Panc1 (cell line): Measurements from ENCODE around the gene INPP4B. TPM values are rescaled to one million over a fixed set of nuclear protein-coding genes. Genes with fewer than 3 reads are reported as not detected.

Experiments used
- ATAC-seq: fragments of 200-7000 bp; cut with Tn5 transposase; 2 replicates; pipeline ENCODE4 v1.9.1; 2020; ENCODE audit warnings: mild to moderate bottlenecking, moderate library complexity
- BruUV-seq: library from RNA; stranded (reverse); fragments of 400-500 nt; replicated peaks from 2 replicates; lab custom pipeline; 2021; lab: Mats Ljungman, UMichigan
- CTCF ChIA-PET: fragments of 300-600 bp; sonication (Branson Sonifier 250); formaldehyde crosslinking; loops from one replicate; lab custom pipeline; 2022; ENCODE audit warnings: antibody characterized with exemption; lab: Charles Lee
- POLR2A ChIA-PET: fragments of 300-600 bp; sonication (Branson Sonifier 250); formaldehyde crosslinking; loops from one replicate; lab custom pipeline; 2022; ENCODE audit warnings: antibody characterized with exemption; lab: Charles Lee
- DNase-seq: peaks from one replicate; pipeline ENCODE4 v3.0.0-alpha.2; 2010; ENCODE audit warnings: low read depth, low spot score
- H3K27ac ChIP-seq: 2 replicates; pipeline ENCODE4 v1.5.1; 2011; ENCODE audit warnings: mild to moderate bottlenecking, low read length, inconsistent platforms
- H3K27me3 ChIP-seq: fragments of 200-500 bp; sonication (Bioruptor generic); 2 replicates; pipeline ENCODE4 v1.6.0; 2014; ENCODE audit warnings: low read length, inconsistent platforms; ENCODE audit not compliant: control insufficient read depth, insufficient read depth
- H3K36me3 ChIP-seq: fragments of 200-500 bp; sonication (Bioruptor generic); 2 replicates; pipeline ENCODE4 v1.5.1; 2014; ENCODE audit warnings: inconsistent platforms, mild to moderate bottlenecking, low read length, moderate library complexity; ENCODE audit not compliant: control insufficient read depth, insufficient read depth
- H3K4me1 ChIP-seq: 2 replicates; pipeline ENCODE4 v1.5.1; 2011; ENCODE audit warnings: inconsistent platforms, mild to moderate bottlenecking, low read length, moderate library complexity; ENCODE audit not compliant: control insufficient read depth, insufficient read depth
- H3K4me3 ChIP-seq, 2 experiments: 2 replicates each; pipeline ENCODE4 v1.5.1; 2011 to 2012; ENCODE audit warnings: low read depth in 2 of 2, low read length in 2 of 2, mild to moderate bottlenecking in 2 of 2, inconsistent platforms in 1 of 2, moderate library complexity in 1 of 2
- H3K9me3 ChIP-seq: fragments of 200-500 bp; sonication (Bioruptor generic); 2 replicates; pipeline ENCODE4 v1.5.1; 2014; ENCODE audit warnings: low read depth, mild to moderate bottlenecking, inconsistent platforms, low read length, moderate library complexity; ENCODE audit not compliant: control insufficient read depth, insufficient read depth
- CTCF ChIP-seq: fragments of 450-650 bp; IDR thresholded peaks from 2 replicates; pipeline ENCODE4 v1.5.1; 2017; ENCODE audit warnings: mild to moderate bottlenecking
- POLR2AphosphoS5 ChIP-seq: IDR thresholded peaks from 2 replicates; pipeline ENCODE4 v1.6.1; 2012; ENCODE audit warnings: mild to moderate bottlenecking, low read depth, low read length, moderate library complexity
- REST ChIP-seq, 2 experiments: IDR thresholded peaks; 2 replicates each; pipeline ENCODE4 v1.6.1; 2011 to 2012; ENCODE audit warnings: low read depth in 2 of 2, control low read depth in 1 of 2, low read length in 1 of 2, mild to moderate bottlenecking in 1 of 2, moderate library complexity in 1 of 2; ENCODE audit not compliant: insufficient read depth in 1 of 2
- SIN3A ChIP-seq: IDR thresholded peaks from 2 replicates; pipeline ENCODE4 v1.6.1; 2012; ENCODE audit warnings: low read depth, mild to moderate bottlenecking, low read length, moderate library complexity, borderline replicate concordance; ENCODE audit not compliant: insufficient read depth
- TCF7L2 ChIP-seq: IDR thresholded peaks from 2 replicates; pipeline ENCODE4 v1.6.1; 2011; ENCODE audit warnings: mild to moderate bottlenecking, low read depth, low read length, inconsistent platforms
- in situ Hi-C: cut with HindIII; loops from 2 replicates; pipeline ENCODE4 v1.10.0; 2016; ENCODE audit warnings: low sequenced_read_pairs, low pct_unique_long_range_greater_than_20kb
- intact Hi-C: fragments of 100-400 bp; cut with micrococcal nuclease; formaldehyde crosslinking; loops from one replicate; pipeline ENCODE4 v1.10.0; 2022; ENCODE audit not compliant: unreplicated experiment
- total RNA-seq: library from RNA; stranded (reverse); gene quantifications from one replicate; pipeline ENCODE4 v1.2.1, GENCODE V29; 2021; ENCODE audit not compliant: unreplicated experiment

The INPP4B gene
- total RNA-seq, 1 experiment from 2014 or later, result 4.5 TPM

DNA sequence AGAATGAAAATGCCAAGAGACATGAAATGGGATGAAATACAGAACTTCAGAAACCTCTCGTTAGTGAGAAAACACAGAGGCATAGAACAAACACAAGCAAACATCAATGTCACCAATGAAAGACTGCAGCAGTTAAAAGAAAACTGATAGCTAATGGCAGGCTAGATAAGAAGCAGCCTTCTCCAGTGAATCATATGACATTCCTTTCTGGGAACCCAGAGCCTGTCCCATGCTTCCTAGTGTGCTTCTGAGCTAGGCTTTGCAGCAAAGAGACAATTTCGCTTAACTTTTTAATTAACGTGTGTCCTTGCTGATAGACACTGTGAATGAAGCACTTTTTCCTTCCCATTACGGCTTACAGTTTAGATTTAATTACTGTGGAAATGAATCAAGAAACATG lies 765.1 kb downstream of the INPP4B start:
- in situ Hi-C loops (no loop called here), intact Hi-C loops (no loop called here)
- Histone ChIP-seq H3K4me3 (no peak overlapping the region), H3K9me3 (no peaks in the 10 kb centered on the region), H3K36me3 (no peaks in the 10 kb centered on the region), H3K27ac (no peak overlapping the region), H3K4me1 (no peaks in the 10 kb centered on the region; the same call in 1 of the 2 replicates), H3K27me3 (no peaks in the 10 kb centered on the region)
- TF ChIP-seq CTCF (no peak), REST (IDR thresholded peaks at IDR 0.05; ENCODE audit: insufficient read depth in 1 of 2, low read depth in 2 of 2, low read length in 1 of 2) (no peak), POLR2AphosphoS5 (no peak), TCF7L2 (no peak), SIN3A (no peak)
- CTCF ChIA-PET, result no interaction called here
- POLR2A ChIA-PET, result no interaction called here
- no TSS peak for BruUV-seq
- DNase-seq, result no peak
- ATAC-seq, result no peak

DNA sequence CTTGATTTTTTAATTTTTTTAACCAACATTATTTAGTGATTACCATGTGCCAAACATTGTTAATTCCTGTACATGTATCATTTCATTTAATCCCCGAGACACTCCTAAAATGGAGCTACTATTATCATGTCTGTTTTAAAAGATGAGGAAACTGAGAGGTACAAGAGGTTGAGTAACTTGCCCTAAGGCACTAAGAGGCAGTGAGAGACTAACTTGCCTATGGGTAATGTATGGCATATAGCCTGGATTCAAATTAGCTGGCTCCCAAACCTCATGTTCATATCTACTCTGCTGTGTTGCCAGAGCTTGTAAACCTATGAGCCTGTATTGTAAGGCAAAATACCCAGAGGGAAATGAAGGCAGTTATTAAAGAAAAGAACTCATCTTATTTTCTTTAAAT lies 766.1 kb downstream of the INPP4B start:
- Histone ChIP-seq H3K36me3 (no peaks in the 10 kb centered on the region), H3K27me3 (no peaks in the 10 kb centered on the region), H3K9me3 (no peaks in the 10 kb centered on the region), H3K4me1 (no peaks in the 10 kb centered on the region; the same call in 1 of the 2 replicates), H3K4me3 (no peak overlapping the region), H3K27ac (no peak overlapping the region)
- ChIA-PET POLR2A (no interaction called here), CTCF (no interaction called here)
- DNase-seq, result no peak
- no peak for ATAC-seq
- in situ Hi-C loops (no loop called here), intact Hi-C loops (no loop called here)
- no TSS peak for BruUV-seq
- TF ChIP-seq TCF7L2 (no peak), POLR2AphosphoS5 (no peak), SIN3A (no peak), REST (IDR thresholded peaks at IDR 0.05; ENCODE audit: insufficient read depth in 1 of 2, low read depth in 2 of 2, low read length in 1 of 2) (no peak), CTCF (no peak)
